Skin of body (tissue), 2 donors: Measurements from ENCODE around the gene PCDHGC4. TPM values are rescaled to one million over a fixed set of nuclear protein-coding genes. Genes with fewer than 3 reads are reported as not detected.
A peak's percentile ranks its signal among the peaks of the same experiment; 100 is the strongest.

Source experiments
- DNase-seq: peaks from one replicate; lab custom pipeline; 2025; lab: John Stamatoyannopoulos, UW
- total RNA-seq: library from RNA; depleted of rRNA; stranded (reverse); fragments of >200 nt; gene quantifications from one replicate; pipeline ENCODE4 v1.2.3, GENCODE V29; 2014

Gene PCDHGC4
- total RNA-seq = 5.3 TPM

GRCh38 chr5:141484641-141485311 is at the start of gene PCDHGC4:
Gene PCDHGC4 (plus strand): TSS chr5:141485030. CDS start chr5:141485174, 144 bp downstream.
- no peak for DNase-seq

DNA sequence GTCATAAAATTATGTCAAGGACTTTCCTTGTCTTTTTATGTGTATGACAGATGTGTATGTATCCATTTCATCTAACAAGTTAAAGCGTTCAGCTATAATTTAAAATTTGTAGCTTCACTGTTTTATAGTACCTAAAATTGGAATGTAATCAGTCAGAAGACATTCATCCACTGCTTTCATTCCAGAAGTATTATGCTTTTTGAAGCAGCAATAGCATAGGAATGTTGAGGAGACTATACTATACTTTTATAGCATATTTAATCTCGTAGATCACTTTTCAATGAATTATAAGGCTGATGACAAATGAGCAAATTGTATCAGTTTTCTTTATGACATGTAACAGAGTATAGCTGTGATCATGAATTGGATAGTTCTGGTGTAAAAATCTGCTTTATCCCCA is 47.6 kb upstream of the PCDHGC4 start:
- DNase-seq = no peak

GRCh38 chr5:141439411-141440141 is 45.3 kb upstream of the PCDHGC4 start:
- no peak for DNase-seq

- no peak for DNase-seq
Measured at GRCh38 chr5:141440341-141440740, 44.5 kb upstream of the PCDHGC4 start.

DNA sequence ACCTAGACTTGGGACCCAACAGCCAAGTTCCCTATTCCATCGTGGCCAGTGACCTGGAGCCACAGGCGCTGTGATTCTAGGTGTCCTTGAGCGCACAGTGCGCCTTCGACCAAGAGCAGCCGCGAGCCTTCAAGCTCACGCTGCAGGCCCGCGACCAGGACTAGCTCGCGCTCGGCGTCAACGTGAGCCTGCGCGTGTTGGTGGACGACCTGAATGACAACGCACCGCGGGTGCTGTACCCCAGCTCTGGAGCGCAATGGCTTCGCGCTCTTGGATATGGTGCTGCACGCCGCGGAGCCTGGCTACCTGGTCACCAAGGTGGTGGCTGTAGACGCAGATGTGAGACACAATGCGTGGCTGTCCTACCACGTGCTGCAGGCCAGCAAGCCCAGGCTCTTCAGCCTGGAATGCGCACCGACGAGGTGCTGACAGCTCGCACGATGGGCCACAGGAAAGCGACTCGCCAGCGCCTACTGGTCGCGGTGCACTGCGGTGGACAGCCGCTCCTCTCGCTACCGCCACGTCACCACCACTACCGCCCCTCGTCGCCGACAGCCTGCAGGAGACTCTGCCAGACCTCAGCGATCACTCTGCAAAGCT is 43.2 kb upstream of the PCDHGC4 start:
- DNase-seq = no peak

GRCh38 chr5:141465351-141465750 is 19.5 kb upstream of the PCDHGC4 start:
- DNase-seq = no peak

GRCh38 chr5:141475625-141476131 is 9.2 kb upstream of the PCDHGC4 start, which contains the start of gene PCDHGC3:
Gene PCDHGC3 (plus strand): TSS chr5:141475966. CDS start chr5:141476117, 151 bp downstream.
- DNase-seq = peak; percentile 88

DNA sequence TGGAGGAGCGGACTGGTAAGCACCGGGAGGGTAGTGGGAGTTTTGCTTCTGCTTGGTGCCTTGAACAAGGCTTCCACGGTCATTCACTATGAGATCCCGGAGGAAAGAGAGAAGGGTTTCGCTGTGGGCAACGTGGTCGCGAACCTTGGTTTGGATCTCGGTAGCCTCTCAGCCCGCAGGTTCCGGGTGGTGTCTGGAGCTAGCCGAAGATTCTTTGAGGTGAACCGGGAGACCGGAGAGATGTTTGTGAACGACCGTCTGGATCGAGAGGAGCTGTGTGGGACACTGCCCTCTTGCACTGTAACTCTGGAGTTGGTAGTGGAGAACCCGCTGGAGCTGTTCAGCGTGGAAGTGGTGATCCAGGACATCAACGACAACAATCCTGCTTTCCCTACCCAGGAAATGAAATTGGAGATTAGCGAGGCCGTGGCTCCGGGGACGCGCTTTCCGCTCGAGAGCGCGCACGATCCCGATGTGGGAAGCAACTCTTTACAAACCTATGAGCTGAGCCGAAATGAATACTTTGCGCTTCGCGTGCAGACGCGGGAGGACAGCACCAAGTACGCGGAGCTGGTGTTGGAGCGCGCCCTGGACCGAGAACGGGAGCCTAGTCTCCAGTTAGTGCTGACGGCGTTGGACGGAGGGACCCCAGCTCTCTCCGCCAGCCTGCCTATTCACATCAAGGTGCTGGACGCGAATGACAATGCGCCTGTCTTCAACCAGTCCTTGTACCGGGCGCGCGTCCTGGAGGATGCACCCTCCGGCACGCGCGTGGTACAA is 8.5 kb upstream of the PCDHGC4 start:
- peak; percentile 92 for DNase-seq

DNA sequence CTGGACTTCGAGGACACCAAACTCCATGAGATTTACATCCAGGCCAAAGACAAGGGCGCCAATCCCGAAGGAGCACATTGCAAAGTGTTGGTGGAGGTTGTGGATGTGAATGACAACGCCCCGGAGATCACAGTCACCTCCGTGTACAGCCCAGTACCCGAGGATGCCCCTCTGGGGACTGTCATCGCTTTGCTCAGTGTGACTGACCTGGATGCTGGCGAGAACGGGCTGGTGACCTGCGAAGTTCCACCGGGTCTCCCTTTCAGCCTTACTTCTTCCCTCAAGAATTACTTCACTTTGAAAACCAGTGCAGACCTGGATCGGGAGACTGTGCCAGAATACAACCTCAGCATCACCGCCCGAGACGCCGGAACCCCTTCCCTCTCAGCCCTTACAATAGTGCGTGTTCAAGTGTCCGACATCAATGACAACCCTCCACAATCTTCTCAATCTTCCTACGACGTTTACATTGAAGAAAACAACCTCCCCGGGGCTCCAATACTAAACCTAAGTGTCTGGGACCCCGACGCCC is 7.7 kb upstream of the PCDHGC4 start:
- DNase-seq = no peak

DNA sequence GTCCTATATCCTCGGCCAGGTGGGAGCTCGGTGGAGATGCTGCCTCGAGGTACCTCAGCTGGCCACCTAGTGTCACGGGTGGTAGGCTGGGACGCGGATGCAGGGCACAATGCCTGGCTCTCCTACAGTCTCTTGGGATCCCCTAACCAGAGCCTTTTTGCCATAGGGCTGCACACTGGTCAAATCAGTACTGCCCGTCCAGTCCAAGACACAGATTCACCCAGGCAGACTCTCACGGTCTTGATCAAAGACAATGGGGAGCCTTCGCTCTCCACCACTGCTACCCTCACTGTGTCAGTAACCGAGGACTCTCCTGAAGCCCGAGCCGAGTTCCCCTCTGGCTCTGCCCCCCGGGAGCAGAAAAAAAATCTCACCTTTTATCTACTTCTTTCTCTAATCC is 7.0 kb upstream of the PCDHGC4 start:
- no peak for DNase-seq

DNA sequence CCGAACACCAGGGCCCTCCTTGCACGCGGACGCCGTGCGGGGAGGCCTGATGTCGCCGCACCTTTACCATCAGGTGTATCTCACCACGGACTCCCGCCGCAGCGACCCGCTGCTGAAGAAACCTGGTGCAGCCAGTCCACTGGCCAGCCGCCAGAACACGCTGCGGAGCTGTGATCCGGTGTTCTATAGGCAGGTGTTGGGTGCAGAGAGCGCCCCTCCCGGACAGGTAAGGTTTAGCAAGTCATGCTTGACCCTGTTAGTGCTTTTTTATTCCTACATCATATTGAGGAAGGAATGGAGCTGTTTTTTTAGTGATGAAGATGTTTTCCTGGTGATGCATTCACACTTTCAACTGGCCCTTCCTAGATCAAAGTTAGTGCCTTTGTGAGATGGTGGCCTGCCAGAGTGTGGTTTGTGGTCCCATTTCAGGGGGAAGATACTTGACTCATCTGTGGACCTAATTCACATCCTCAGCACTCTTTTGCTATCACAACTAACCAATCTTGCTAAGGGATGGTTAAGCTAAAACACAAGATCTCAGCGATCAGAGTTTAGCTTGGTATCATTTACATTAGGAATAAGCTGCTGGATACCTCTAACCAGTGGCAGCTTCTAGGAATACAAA is 6.4 kb upstream of the PCDHGC4 start:
- DNase-seq = no peak

- DNase-seq = no peak
Measured at GRCh38 chr5:141479776-141480175, 5.1 kb upstream of the PCDHGC4 start.

GRCh38 chr5:141483902-141484301 is 928 bp upstream of the PCDHGC4 start:
- DNase-seq = no peak

GRCh38 chr5:141484310-141484640 is 555 bp upstream of the PCDHGC4 start:
- DNase-seq = peak; percentile 52

GRCh38 chr5:141485321-141486055 is 658 bp downstream of the PCDHGC4 start:
- DNase-seq = no peak

GRCh38 chr5:141486091-141486490 is 1.3 kb downstream of the PCDHGC4 start:
- no peak for DNase-seq

GRCh38 chr5:141487131-141487530 is 2.3 kb downstream of the PCDHGC4 start:
- DNase-seq = no peak

DNA sequence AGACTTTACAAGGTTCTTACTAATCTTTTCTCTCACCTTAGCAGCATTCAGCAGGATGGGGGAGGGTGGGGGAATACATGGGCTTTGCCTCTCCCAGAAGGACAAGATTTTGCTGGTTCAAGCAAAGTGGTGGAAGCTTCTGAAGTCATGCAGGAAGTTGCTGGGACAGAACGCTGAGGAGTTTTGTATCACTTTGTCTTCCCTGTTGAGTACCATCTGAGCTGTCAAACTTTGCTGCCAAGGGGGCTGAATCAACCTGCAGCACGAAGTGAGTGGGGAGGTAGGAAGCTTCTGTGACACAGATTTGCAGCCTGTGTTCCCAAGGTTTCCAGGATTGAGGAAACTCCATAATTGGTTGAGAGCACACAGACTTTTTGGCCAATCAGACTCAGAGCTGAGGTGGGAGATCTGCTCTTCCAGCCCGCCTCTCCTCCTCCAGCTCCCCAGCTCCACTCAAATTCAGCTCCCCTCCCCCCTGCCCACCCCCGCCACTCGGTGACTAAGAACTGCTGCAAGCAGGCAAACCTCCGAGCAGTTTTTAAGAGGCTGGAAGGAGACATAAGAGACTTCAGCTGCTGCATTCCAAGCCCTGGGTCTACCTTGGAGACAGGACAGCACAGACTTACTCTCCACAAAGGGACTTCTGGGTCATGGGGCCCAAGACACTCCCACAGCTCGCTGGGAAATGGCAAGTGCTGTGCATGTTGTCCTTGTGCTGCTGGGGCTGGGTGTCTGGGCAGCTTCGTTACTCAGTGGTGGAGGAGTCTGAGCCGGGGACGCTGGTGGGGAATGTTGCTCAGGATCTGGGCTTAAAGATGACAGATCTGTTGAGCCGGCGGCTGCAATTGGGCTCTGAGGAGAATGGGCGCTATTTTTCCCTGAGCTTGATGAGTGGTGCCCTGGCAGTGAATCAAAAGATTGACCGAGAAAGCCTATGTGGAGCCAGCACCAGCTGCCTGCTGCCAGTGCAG is 4.0 kb downstream of the PCDHGC4 start, which contains the start of gene PCDHGC5:
Gene PCDHGC5 (plus strand): TSS at position 491 of the 971 bp plus-strand sequence. CDS start 160 bp downstream, at position 651.
- no peak for DNase-seq

GRCh38 chr5:141489841-141490240 is 5.0 kb downstream of the PCDHGC4 start:
- no peak for DNase-seq
